HG02610 (cell line): ENCODE data around the gene TBC1D32.
A peak's percentile ranks its signal among the peaks of the same experiment; 100 is the strongest.
"Not testable (repeated sequence)": the region's sequence is repeated elsewhere in the genome, so short reads cannot be mapped to it uniquely, and the experiment has no call there.

Experiments
- ATAC-seq: cut with Tn5 transposase; IDR thresholded peaks from one replicate; pipeline ENCODE4 v1.9.1; 2021; ENCODE audit warnings: mild to moderate bottlenecking, moderate library complexity; ENCODE audit not compliant: unreplicated experiment

The TBC1D32 gene

GRCh38 chr6:121334299-121335086 is at the start of gene TBC1D32:
TSS of gene TBC1D32 (minus strand) at chr6:121334480. CDS start at chr6:121334430, 50 bp downstream.
- peak; percentile 93 for ATAC-seq

GRCh38 chr6:121383478-121383877 is 49.2 kb upstream of the TBC1D32 start:
- no peak for ATAC-seq

- ATAC-seq = no peak
Measured at GRCh38 chr6:121382467-121383121, 48.3 kb upstream of the TBC1D32 start.

- no peak for ATAC-seq
Measured at GRCh38 chr6:121376411-121376810, 42.1 kb upstream of the TBC1D32 start.

GRCh38 chr6:121374219-121374618 is 39.9 kb upstream of the TBC1D32 start:
- not testable (repeated sequence) for ATAC-seq

GRCh38 chr6:121365536-121366521 is 31.5 kb upstream of the TBC1D32 start:
- no peak for ATAC-seq

- no peak for ATAC-seq
Measured at GRCh38 chr6:121356575-121356974, 22.3 kb upstream of the TBC1D32 start.

GRCh38 chr6:121354764-121355163 is 20.5 kb upstream of the TBC1D32 start:
- no peak for ATAC-seq

GRCh38 chr6:121352941-121353340 is 18.7 kb upstream of the TBC1D32 start:
- no peak for ATAC-seq

- ATAC-seq = no peak
Measured at GRCh38 chr6:121351916-121352315, 17.6 kb upstream of the TBC1D32 start.

- no peak for ATAC-seq
Measured at GRCh38 chr6:121349596-121349995, 15.3 kb upstream of the TBC1D32 start.

GRCh38 chr6:121347484-121347883 is 13.2 kb upstream of the TBC1D32 start:
- ATAC-seq = no peak

GRCh38 chr6:121344539-121344938 is 10.3 kb upstream of the TBC1D32 start:
- ATAC-seq = no peak

- ATAC-seq = no peak
Measured at GRCh38 chr6:121339639-121340226, 5.5 kb upstream of the TBC1D32 start.

GRCh38 chr6:121338956-121339355 is 4.7 kb upstream of the TBC1D32 start:
- no peak for ATAC-seq

- ATAC-seq = no peak
Measured at GRCh38 chr6:121338366-121338765, 4.1 kb upstream of the TBC1D32 start.

- ATAC-seq = no peak
Measured at GRCh38 chr6:121335087-121336008, 1.1 kb upstream of the TBC1D32 start.

- not testable (repeated sequence) for ATAC-seq
Measured at GRCh38 chr6:121333694-121334093, 586 bp downstream of the TBC1D32 start.

- no peak for ATAC-seq
Measured at GRCh38 chr6:121333196-121333595, 1.1 kb downstream of the TBC1D32 start.

- no peak for ATAC-seq
Measured at GRCh38 chr6:121330516-121330915, 3.8 kb downstream of the TBC1D32 start.
